Urinary bladder (tissue), 4 donors: ENCODE data around the gene PRMT7. TPM values are rescaled to one million over a fixed set of nuclear protein-coding genes. Genes with fewer than 3 reads are reported as not detected.

Experiments
- DNase-seq: peaks from one replicate; pipeline ENCODE4 v3.0.0-alpha.2; 2015; ENCODE audit errors: extremely low spot score
- H3K27ac ChIP-seq: one replicate; pipeline ENCODE4 v1.5.1; 2013; ENCODE audit warnings: low read depth, mild to moderate bottlenecking, moderate library complexity
- H3K36me3 ChIP-seq: one replicate; pipeline ENCODE4 v1.6.1; 2013; ENCODE audit warnings: mild to moderate bottlenecking, moderate library complexity; ENCODE audit not compliant: insufficient read depth
- H3K4me1 ChIP-seq: one replicate; pipeline ENCODE4 v1.6.1; 2013; ENCODE audit warnings: mild to moderate bottlenecking, moderate library complexity; ENCODE audit not compliant: insufficient read depth
- H3K4me3 ChIP-seq: one replicate; pipeline ENCODE4 v1.5.1; 2013; ENCODE audit warnings: low read depth, low read length
- WGBS: extraction: QIAGEN DNeasy Blood & Tissue Kit; methylation state at CpG from one replicate; pipeline ENCODE4 v1.1.7; 2013; 5-methylcytosine and 5-hydroxymethylcytosine counted together
- polyA plus RNA-seq: library from polyadenylated mRNA; stranded (reverse); fragments of 200-250 nt; gene quantifications from one replicate; pipeline ENCODE4 v1.2.3, GENCODE V29; 2013
- total RNA-seq: library from RNA; depleted of rRNA; stranded (reverse); fragments of >200 nt; gene quantifications from one replicate; pipeline ENCODE4 v1.2.3, GENCODE V29; 2014
- donor health status: healthy with polysubstance abuse.
- donor health status: healthy.

PRMT7 gene
- total and polyA plus RNA-seq, 2 donors: 38.7 to 53.2 TPM

DNA sequence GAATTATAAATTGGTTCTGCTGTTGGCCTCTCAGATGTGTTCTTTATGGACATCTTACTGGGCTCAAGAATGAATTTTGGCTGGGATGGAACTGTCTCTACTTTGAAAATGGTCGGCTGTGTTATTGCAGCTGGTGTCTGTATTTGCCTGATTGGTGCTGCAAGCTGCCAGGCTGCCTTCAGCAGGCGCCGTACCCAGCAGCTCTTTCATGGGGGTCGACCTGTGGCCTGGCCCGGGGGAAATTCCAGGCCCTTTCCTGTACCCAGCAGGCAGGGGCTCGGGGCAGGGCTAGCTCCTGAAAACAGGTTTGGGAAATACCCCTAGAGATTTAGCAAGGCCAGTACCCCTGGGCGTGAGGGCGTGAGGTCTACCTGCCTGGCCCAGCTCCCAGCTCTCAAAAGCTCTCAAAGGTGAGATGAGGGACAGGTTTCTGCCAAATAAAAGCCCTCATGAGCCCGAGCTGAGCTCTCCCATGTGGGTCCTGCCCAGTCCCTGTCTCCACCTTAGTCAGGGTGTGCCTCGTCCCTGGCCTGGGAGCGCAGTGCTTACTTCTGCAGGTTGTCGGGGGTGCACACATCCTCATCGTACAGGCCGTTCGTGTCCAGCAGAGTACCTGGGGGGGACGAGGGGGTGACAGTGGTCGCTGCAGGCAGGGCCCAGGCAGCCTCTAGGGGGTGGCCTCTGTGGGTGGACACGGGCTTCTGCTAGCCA lies 52.3 kb downstream of the PRMT7 start:
- no peaks in the 10 kb centered on the region for H3K4me1 ChIP-seq
- H3K27ac ChIP-seq: no peak overlapping the region
- DNase-seq: no peak
- 67% methylated on average over 18 of the region's 18 CpGs for WGBS
- H3K4me3 ChIP-seq: no peak overlapping the region
- H3K36me3 ChIP-seq: peaks cover under 1% of the 10 kb centered on the region

DNA sequence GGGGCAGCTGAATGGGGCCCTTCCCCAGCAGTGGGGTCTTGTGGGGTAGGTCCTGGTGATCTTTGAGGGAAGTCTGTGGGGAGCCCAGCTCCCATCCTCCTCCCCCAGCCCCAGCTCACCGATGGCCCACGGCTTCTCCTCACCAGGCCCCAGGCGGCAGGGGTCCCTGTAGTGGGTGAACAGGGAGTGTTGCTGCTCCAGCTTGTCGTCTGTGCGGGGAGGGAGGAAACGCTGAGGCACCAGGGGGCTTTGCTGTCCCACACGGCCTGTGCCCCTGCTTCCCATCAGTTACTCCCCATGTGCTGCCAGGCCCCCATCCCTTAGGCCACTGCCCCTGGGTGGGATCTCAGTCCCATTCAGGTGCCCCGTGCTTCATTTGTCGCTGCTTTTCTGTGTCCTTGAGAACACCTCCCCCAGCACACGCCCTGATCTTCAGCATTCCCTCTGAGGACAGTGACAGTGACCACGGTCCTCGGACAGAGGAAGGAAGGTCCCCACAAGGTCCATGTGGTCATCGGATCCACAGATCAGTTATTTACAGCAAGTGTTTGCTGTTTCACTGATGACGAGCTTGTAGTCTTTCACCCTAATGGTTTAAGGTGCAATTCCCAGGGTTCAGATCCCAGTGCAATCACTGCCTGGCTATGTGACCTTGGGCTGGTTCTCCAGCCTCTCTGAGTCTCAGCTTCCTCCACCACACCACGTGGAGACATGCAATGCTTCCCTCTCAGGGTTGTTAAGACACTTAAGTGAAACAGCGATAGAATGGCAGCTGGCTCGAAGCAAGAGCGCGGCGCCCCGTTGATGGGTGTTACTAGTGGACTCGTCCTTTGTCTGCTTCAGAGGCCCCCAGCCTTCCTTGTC lies 53.1 kb downstream of the PRMT7 start:
- 55% methylated on average over 22 of the region's 22 CpGs for WGBS
- H3K4me3 ChIP-seq: no peak overlapping the region
- no peak overlapping the region for H3K27ac ChIP-seq
- no peaks in the 10 kb centered on the region for H3K36me3 ChIP-seq
- H3K4me1 ChIP-seq: no peaks in the 10 kb centered on the region
- no peak for DNase-seq

DNA sequence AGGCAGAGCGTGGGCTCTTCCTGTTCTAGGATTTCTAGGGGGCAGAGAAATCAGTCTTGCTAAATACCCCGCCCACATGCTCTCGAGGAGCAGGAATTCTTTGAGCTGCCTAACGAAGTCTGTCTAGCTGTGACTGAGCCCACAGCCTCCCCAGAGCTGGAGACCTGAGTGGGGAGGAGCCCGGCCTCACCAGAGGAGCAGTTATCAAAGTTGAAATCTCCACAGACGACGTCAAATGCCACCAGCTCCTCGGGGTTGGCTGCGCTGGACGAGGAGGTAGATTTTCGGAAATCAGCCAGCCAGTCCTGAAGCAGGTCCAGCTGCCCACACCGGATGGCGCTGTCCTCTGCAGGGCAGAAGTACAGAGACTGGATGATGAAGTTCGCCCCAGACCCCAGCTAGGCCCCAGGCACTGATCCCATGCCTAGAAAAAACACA lies 53.8 kb downstream of the PRMT7 start:
- no peak for DNase-seq
- 47% methylated on average over 14 of the region's 14 CpGs for WGBS
- Histone ChIP-seq H3K4me3 (no peak overlapping the region), H3K27ac (no peak overlapping the region), H3K36me3 (no peaks in the 10 kb centered on the region), H3K4me1 (no peaks in the 10 kb centered on the region)

GRCh38 chr16:68365167-68365817 lies 54.5 kb downstream of the PRMT7 start:
- 46% methylated on average over 18 of the region's 18 CpGs for WGBS
- Histone ChIP-seq H3K4me1 (no peaks in the 10 kb centered on the region), H3K36me3 (no peaks in the 10 kb centered on the region), H3K27ac (no peak overlapping the region), H3K4me3 (no peak overlapping the region)
- no peak for DNase-seq

DNA sequence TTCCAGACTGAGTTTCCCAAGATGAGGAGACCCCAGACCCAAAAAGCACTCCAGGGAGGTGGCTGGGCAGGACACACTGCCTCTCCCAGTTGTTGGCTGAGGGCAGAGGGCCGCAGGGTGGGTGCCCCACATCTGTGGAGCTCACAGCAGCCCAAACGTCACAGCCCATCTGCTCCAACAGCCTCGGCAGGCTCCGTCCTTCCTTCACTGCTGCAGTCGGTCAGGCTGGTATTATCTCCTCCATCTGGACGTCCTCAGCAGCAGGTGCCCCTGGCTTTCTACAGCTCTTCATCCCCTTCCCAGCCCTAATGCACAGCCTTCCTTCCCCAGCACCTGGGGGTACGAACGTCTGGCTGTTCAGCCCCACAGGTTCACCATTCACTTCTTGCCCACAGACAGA lies 55.2 kb downstream of the PRMT7 start:
- Histone ChIP-seq H3K27ac (no peak overlapping the region), H3K36me3 (no peaks in the 10 kb centered on the region), H3K4me1 (no peaks in the 10 kb centered on the region), H3K4me3 (no peak overlapping the region)
- WGBS: 40% methylated on average over 8 of the region's 8 CpGs
- DNase-seq: no peak

DNA sequence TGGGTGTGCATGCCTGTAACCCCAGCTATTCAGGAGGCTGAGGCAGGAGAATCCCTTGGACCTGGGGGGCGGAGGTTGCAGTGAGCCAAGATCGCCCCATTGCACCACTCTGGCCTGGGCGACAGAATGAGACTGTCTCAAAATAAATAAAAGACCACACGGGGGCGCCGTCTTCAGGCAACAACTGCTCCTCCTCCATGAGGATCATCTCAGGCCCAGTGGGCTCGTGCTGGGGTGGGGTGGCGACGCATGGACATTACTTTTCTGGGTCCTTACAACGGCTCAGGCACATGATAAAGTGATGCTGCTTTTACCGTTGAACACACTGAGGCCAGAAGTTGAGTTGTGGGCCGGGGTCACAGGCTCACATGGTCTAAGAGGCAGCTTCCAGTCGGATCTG lies 56.2 kb downstream of the PRMT7 start:
- WGBS: 34% methylated on average over 13 of the region's 13 CpGs

GRCh38 chr16:68367440-68367839 lies 56.6 kb downstream of the PRMT7 start:
- no peaks in the 10 kb centered on the region for H3K4me1 ChIP-seq
- 80% methylated on average over 20 of the region's 20 CpGs for WGBS
- no peaks in the 10 kb centered on the region for H3K36me3 ChIP-seq
- DNase-seq: no peak
- H3K4me3 ChIP-seq: no peak overlapping the region
- no peak overlapping the region for H3K27ac ChIP-seq

More for the DNA sequence above, 56.2 kb downstream of the PRMT7 start:
- DNase-seq: no peak
- Histone ChIP-seq H3K36me3 (no peaks in the 10 kb centered on the region), H3K4me1 (no peaks in the 10 kb centered on the region), H3K4me3 (no peak overlapping the region), H3K27ac (no peak overlapping the region)

- DNase-seq: no peak
- WGBS: 83% methylated on average over 14 of the region's 14 CpGs
- Histone ChIP-seq H3K27ac (no peak overlapping the region), H3K36me3 (no peaks in the 10 kb centered on the region), H3K4me1 (no peaks in the 10 kb centered on the region), H3K4me3 (no peak overlapping the region)
Observed at GRCh38 chr16:68367891-68368290, 57.1 kb downstream of the PRMT7 start.

GRCh38 chr16:68368301-68368888 lies 57.6 kb downstream of the PRMT7 start:
- Histone ChIP-seq H3K4me1 (no peaks in the 10 kb centered on the region), H3K36me3 (no peaks in the 10 kb centered on the region), H3K4me3 (no peak overlapping the region), H3K27ac (no peak overlapping the region)
- DNase-seq: no peak
- 66% methylated on average over 12 of the region's 12 CpGs for WGBS

GRCh38 chr16:68369168-68369567 lies 58.3 kb downstream of the PRMT7 start:
- Histone ChIP-seq H3K36me3 (no peaks in the 10 kb centered on the region), H3K4me3 (no peak overlapping the region), H3K27ac (no peak overlapping the region), H3K4me1 (no peaks in the 10 kb centered on the region)
- DNase-seq: no peak
- WGBS: 75% methylated on average over 4 of the region's 4 CpGs

GRCh38 chr16:68369697-68370580 lies 59.1 kb downstream of the PRMT7 start:
- Histone ChIP-seq H3K27ac (no peak overlapping the region), H3K4me1 (no peaks in the 10 kb centered on the region), H3K4me3 (no peak overlapping the region), H3K36me3 (no peaks in the 10 kb centered on the region)
- 77% methylated on average over 23 of the region's 23 CpGs for WGBS
- no peak for DNase-seq

GRCh38 chr16:68370581-68371275 lies 59.9 kb downstream of the PRMT7 start:
- no peaks in the 10 kb centered on the region for H3K36me3 ChIP-seq
- 84% methylated on average over 32 of the region's 32 CpGs for WGBS
- H3K27ac ChIP-seq: no peak overlapping the region
- no peak overlapping the region for H3K4me3 ChIP-seq
- DNase-seq: no peak
- H3K4me1 ChIP-seq: no peaks in the 10 kb centered on the region
